ENCODE data around the gene P2RY2. TPM values are rescaled to one million over a fixed set of nuclear protein-coding genes. Genes with fewer than 3 reads are reported as not detected.

The P2RY2 gene
- polyA plus RNA-seq, 2 of the 4 experiments (the other 2 are of a cell fraction) = 3.7 to 6.4 TPM

DNA sequence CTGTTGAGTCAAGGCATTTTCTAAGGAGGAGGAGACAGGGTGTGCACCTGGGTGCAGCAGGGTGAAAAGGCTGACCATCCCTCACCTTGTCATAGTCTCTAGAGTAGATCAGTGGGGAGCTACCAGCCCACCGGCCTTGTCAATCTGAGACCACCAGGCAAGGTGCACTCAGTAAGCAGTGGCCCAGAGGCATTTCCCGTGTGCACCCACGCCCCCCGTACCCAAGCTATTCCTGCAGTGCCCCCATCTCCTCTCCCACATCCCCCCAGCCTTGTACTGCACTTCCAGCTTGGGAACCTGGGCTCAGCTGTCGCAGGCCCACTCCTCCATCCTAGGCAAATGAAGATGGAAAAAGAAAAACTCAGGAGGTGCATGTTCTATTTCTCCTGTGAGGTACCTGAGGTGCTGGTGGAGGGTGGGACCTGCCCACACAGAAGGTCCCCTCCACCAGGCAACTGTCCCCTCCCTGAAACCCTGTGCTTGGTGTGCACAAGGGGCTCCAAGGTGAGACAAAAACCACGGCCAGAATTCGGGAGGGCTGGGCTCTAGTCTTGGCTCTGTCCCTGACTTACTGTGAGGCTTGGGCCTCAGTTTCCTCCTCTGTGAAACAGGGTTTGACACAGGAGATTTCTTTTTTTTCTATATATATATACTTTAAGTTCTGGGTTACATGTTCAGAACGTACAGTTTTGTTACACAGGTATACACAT lies 8.4 kb downstream of the P2RY2 start:
- CTCF ChIA-PET = interaction anchor here (1.6 to 9.5 kb wide), 4 partner anchors 10 to 63 kb away, joined by 4 to 45 read pairs (median 8); no protein-coding TSS in a partner anchor
- no peak for ATAC-seq
- no peak for FAIRE-seq

GRCh38 chr11:73227571-73228211 lies 9.6 kb downstream of the P2RY2 start:
- CTCF ChIA-PET = interaction anchor here (1.1 to 9.5 kb wide), 4 partner anchors 10 to 124 kb away, joined by 3 to 45 read pairs (median 6); no protein-coding TSS in a partner anchor
- TF ChIP-seq NR3C1 (IDR thresholded peaks at IDR 0.05) = no peak
- no peak for TF ChIP-seq JUN (IDR thresholded peaks at IDR 0.05)
- TF ChIP-seq BHLHE40 (IDR thresholded peaks at IDR 0.05; ENCODE audit: low read depth, low read length) = no peak
- TF ChIP-seq MYC (IDR thresholded peaks at IDR 0.05; ENCODE audit: borderline replicate concordance, low read length) = no peak
- TF ChIP-seq ZFP36 (IDR thresholded peaks at IDR 0.05; ENCODE audit: borderline replicate concordance, partially characterized antibody) = no peak
- TF ChIP-seq GATA3 (IDR thresholded peaks at IDR 0.05; ENCODE audit: borderline replicate concordance) = no peak
- TF ChIP-seq RARB (CRISPR knock-in tag; IDR thresholded peaks at IDR 0.05) = no peak
- TF ChIP-seq EHMT2 (IDR thresholded peaks at IDR 0.05; ENCODE audit: low read depth) = no peak
- TF ChIP-seq TP53 (CRISPR knock-in tag; IDR thresholded peaks at IDR 0.05) = no peak
- no peak for TF ChIP-seq POLR2A (IDR thresholded peaks at IDR 0.05; ENCODE audit: low read length)
- POLR2A ChIA-PET = interaction anchor here (0.9 kb wide), 1 partner anchor 38 kb away, joined by 4 read pairs; no protein-coding TSS in a partner anchor
- Histone ChIP-seq H3K27ac (no peak overlapping the region), H3K4me1 (no peaks in the 10 kb centered on the region), H3K4me2 (no peak overlapping the region), H3K9me3 (no peaks in the 10 kb centered on the region), H3K4me3 (no peak overlapping the region)
- WGBS (ENCODE audit: missing lambda C conversion rate) = 79% methylated on average over 4 of the region's 12 CpGs
- ATAC-seq (no peak), DNase-seq (ENCODE audit: low read depth in 1 of 2, low spot score in 1 of 2) (no peak), FAIRE-seq (no peak)

More for the DNA sequence above, 8.4 kb downstream of the P2RY2 start:
- WGBS (ENCODE audit: missing lambda C conversion rate) = 55% methylated on average over 8 of the region's 8 CpGs
- H3K4me3 ChIP-seq = no peak overlapping the region
- no peak for DNase-seq (ENCODE audit: low read depth in 1 of 2, low spot score in 1 of 2)
- H3K9me3 ChIP-seq = no peaks in the 10 kb centered on the region
- TF ChIP-seq ZC3H11A (IDR thresholded peaks at IDR 0.05) = no peak
- no peak for TF ChIP-seq HDAC2 (IDR thresholded peaks at IDR 0.05)
- no peak for TF ChIP-seq SMC3 (IDR thresholded peaks at IDR 0.05)
- no peak for TF ChIP-seq RAD21 (conservative IDR thresholded peaks at IDR 0.05 in 1 of 2, IDR thresholded peaks at IDR 0.05 in 1 of 2)
- TF ChIP-seq ELK1 (IDR thresholded peaks at IDR 0.05; ENCODE audit: low read depth, low read length) = no peak
- TF ChIP-seq NR3C1 (IDR thresholded peaks at IDR 0.05) = no peak
- no peak for TF ChIP-seq FOSL2 (IDR thresholded peaks at IDR 0.05)
- TF ChIP-seq FOSL2 (CRISPR knock-in tag; IDR thresholded peaks at IDR 0.05) = no peak
- TF ChIP-seq KDM1A (IDR thresholded peaks at IDR 0.05; ENCODE audit: low read depth) = no peak
- TF ChIP-seq TP53 (CRISPR knock-in tag; IDR thresholded peaks at IDR 0.05) = no peak
- no peak for TF ChIP-seq ZNF302 (CRISPR knock-in tag; IDR thresholded peaks at IDR 0.05)
- no peak for TF ChIP-seq EP300 (IDR thresholded peaks at IDR 0.05)
- no peak for TF ChIP-seq ZSCAN20 (CRISPR knock-in tag; IDR thresholded peaks at IDR 0.05)
- no peak for TF ChIP-seq HEYL (CRISPR knock-in tag; IDR thresholded peaks at IDR 0.05)
- no peak for TF ChIP-seq ZFP36 (IDR thresholded peaks at IDR 0.05; ENCODE audit: borderline replicate concordance, partially characterized antibody)
- no peak for TF ChIP-seq CHD4 (IDR thresholded peaks at IDR 0.05; ENCODE audit: borderline replicate concordance)
- no peak for TF ChIP-seq KDM5A (IDR thresholded peaks at IDR 0.05)
- TF ChIP-seq FOXS1 (CRISPR knock-in tag; IDR thresholded peaks at IDR 0.05) = no peak
- no peak for TF ChIP-seq HOXB5 (CRISPR knock-in tag; IDR thresholded peaks at IDR 0.05)
- H3K4me1 ChIP-seq = no peaks in the 10 kb centered on the region
- H3K4me2 ChIP-seq = no peak overlapping the region
- POLR2A ChIA-PET = no interaction called here
- no peak overlapping the region for H3K27ac ChIP-seq

Data from A549 (cell line).